MM.1S (cell line): ENCODE results near the gene ZNF445.

Experiments used
- EZH2 ChIP-seq: fragments of 300-600 bp; sonication (generic); optimal IDR thresholded peaks from 2 replicates; pipeline ENCODE3; 2017; ENCODE audit warnings: low read depth, mild to moderate bottlenecking, antibody characterized with exemption, low read length, mixed read lengths
- EZH2phosphoT487 ChIP-seq: fragments of 300-600 bp; sonication (generic); IDR thresholded peaks from 2 replicates; pipeline ENCODE4 v1.6.1; 2018; ENCODE audit warnings: antibody characterized with exemption, low read length
- TF ChIP-seq, protein P1 (sequence below): fragments of 300-600 bp; sonication (generic); IDR thresholded peaks from 2 replicates; pipeline ENCODE4 v1.5.1; 2016; ENCODE audit warnings: antibody characterized with exemption, low read length, mixed read lengths

DNA sequence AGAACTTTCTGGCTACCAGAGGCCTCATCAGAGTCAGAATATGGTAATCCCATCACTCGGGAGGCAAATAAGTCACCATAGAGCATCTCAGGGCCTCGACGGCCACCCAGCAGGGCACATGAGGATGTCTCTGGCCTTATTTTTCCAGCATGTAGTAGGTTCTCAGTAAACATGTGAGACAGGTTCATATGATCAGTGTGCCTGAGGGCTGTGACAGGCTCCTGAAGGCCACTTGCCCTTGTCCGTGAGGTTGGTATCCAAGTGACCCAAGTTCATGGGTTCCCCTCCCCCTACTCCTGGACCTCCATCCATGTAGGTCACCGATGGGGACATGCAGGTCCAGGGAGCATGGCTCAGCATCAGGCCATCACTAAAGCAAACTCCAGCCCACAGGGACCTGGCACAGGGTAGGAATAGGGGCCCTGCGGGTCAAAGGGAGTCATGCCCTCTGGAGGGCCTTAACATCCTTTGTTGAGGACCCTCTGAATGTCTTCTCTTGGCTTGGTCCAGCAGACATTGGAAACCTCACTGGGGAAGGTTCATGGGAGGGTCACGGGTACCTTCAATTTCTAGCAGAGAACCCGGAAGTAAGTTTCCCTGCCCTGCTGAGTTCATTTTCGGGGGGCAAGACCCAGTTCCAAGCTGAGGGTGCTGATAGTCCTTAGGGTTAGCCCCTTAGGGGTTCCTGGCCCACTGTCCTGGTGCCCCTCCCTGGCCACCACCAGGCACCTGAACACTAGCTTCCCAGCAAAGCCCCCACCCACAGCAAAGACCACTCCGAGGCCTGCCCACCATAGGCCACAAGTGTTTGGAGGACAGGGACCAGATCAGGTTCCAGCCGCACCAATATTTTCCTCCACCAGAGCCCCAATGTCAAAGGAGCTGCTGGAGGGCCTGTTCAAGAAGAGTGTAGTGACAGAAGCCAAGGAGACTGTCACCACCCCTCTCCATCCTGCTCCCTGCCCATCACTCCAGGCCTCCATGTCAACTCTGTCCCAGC, 61.1 kb downstream of the ZNF445 start:
- TF ChIP-seq, protein P1, sequence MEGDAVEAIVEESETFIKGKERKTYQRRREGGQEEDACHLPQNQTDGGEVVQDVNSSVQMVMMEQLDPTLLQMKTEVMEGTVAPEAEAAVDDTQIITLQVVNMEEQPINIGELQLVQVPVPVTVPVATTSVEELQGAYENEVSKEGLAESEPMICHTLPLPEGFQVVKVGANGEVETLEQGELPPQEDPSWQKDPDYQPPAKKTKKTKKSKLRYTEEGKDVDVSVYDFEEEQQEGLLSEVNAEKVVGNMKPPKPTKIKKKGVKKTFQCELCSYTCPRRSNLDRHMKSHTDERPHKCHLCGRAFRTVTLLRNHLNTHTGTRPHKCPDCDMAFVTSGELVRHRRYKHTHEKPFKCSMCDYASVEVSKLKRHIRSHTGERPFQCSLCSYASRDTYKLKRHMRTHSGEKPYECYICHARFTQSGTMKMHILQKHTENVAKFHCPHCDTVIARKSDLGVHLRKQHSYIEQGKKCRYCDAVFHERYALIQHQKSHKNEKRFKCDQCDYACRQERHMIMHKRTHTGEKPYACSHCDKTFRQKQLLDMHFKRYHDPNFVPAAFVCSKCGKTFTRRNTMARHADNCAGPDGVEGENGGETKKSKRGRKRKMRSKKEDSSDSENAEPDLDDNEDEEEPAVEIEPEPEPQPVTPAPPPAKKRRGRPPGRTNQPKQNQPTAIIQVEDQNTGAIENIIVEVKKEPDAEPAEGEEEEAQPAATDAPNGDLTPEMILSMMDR, result no peak
- TF ChIP-seq EZH2 (no peak), EZH2phosphoT487 (no peak)
